Measurements from ENCODE around the gene OR2Z1. TPM values are rescaled to one million over a fixed set of nuclear protein-coding genes. Genes with fewer than 3 reads are reported as not detected.

OR2Z1 gene
- total and polyA plus RNA-seq, 2 of the 4 experiments (the other 2 are of a cell fraction): not detected

GRCh38 chr19:8731428-8732169 is 10.2 kb downstream of the OR2Z1 start:
- dilution Hi-C loops (cut with HindIII; ENCODE audit: low sequenced_read_pairs, unreplicated experiment): no loop called here
- Histone ChIP-seq H3K56ac (ENCODE audit: extremely low read depth, insufficient read depth, low read length) (no peak overlapping the region), H3K4me1 (ENCODE audit: control insufficient read depth, insufficient read depth, low read length) (no peaks in the 10 kb centered on the region), H3K4ac (ENCODE audit: low read depth, low read length) (no peak overlapping the region), H3K4me3 (ENCODE audit: insufficient read depth, low read depth, low read length) (no peak overlapping the region), H3K23ac (ENCODE audit: low read depth, low read length) (no peak overlapping the region), H4K8ac (ENCODE audit: low read depth in 2 of 2, low read length in 2 of 2) (no peak overlapping the region), H2BK15ac (ENCODE audit: low read depth, low read length) (no peak overlapping the region), H4K20me1 (ENCODE audit: insufficient read depth, low read length) (no peaks in the 10 kb centered on the region), H3K18ac (ENCODE audit: low read depth, low read length) (no peak overlapping the region), H2AK5ac (ENCODE audit: low read depth, low read length) (no peak overlapping the region), H3K9me3 (ENCODE audit: control insufficient read depth, insufficient read depth, low read length) (peaks cover 30% of the 10 kb centered on the region), H4K5ac (ENCODE audit: low read depth, low read length) (no peak overlapping the region), H3K4me2 (ENCODE audit: low read depth, low read length) (no peak overlapping the region), H3K79me1 (ENCODE audit: low read depth in 1 of 2, low read length in 2 of 2) (no peaks in the 10 kb centered on the region), H2AFZ (replicated peaks; ENCODE audit: low read length, poor library complexity) (no peak overlapping the region), H3K9me1 (ENCODE audit: insufficient read depth, low read length) (no peaks in the 10 kb centered on the region), H3K27me3 (ENCODE audit: control insufficient read depth, insufficient read depth, low read length) (no peaks in the 10 kb centered on the region), H3K9ac (ENCODE audit: low read depth, low read length) (no peak overlapping the region), H2BK120ac (ENCODE audit: low read depth, low read length) (no peak overlapping the region), H4K91ac (ENCODE audit: insufficient read depth, low read depth, low read length) (no peak overlapping the region), H3K27ac (ENCODE audit: insufficient read depth, low read length) (no peak overlapping the region), H3K14ac (replicated peaks; ENCODE audit: low read depth, low read length) (no peak overlapping the region), H2BK5ac (ENCODE audit: low read depth, low read length, poor library complexity, severe bottlenecking) (no peak overlapping the region), H3K36me3 (ENCODE audit: control insufficient read depth, insufficient read depth, low read length) (no peaks in the 10 kb centered on the region), H2AK9ac (replicated peaks; ENCODE audit: low read depth, low read length, poor library complexity) (no peak overlapping the region), H2BK20ac (ENCODE audit: low read depth, low read length) (no peak overlapping the region)
- ATAC-seq (ENCODE audit: low read depth) (no peak), DNase-seq (no peak)
- ChIA-PET POLR2A (ENCODE audit: unreplicated experiment) (no interaction called here), CTCF (no interaction called here)
- in situ Hi-C loops (cut with MboI; ENCODE audit: low sequenced_read_pairs): no loop called here
- no peak for TF ChIP-seq CTCF (conservative IDR thresholded peaks at IDR 0.05; ENCODE audit: low read depth, low read length)
- 0 out of 2 replicates have a peak, but pooled peaks have one; percentile 14 for TF ChIP-seq MAFK (IDR thresholded peaks at IDR 0.05; ENCODE audit: low read depth, low read length)
- intact Hi-C loops (cut with micrococcal nuclease): no loop called here
- BruUV-seq (replicated peaks): no TSS peak
- no CpG with 5 or more reads among the region's 19 CpGs for WGBS, 2 experiments (ENCODE audit: extremely low coverage in 2 of 2, insufficient read length in 1 of 2)

Data from IMR-90 (cell line).